Esophagus muscularis mucosa (tissue), 3 donors: Measurements from ENCODE around the gene CDH4.

Experiments used
- CTCF ChIP-seq, 3 experiments: fragments of 200-600 bp in 2 of 3; fragments of 450-650 bp in 1 of 3; sonication (generic) in 2 of 3; IDR thresholded peaks; one replicate each; pipeline ENCODE4 v1.5.1; 2017 to 2019; ENCODE audit warnings: antibody characterized with exemption in 3 of 3, mild to moderate bottlenecking in 2 of 3, moderate library complexity in 1 of 3
- POLR2A ChIP-seq: fragments of 450-650 bp; IDR thresholded peaks from one replicate; pipeline ENCODE4 v1.6.1; 2017; ENCODE audit warnings: antibody characterized with exemption, moderate library complexity, mild to moderate bottlenecking, low read depth
- POLR2AphosphoS5 ChIP-seq, 2 donors: sonication (generic); formaldehyde crosslinking; IDR thresholded peaks; one replicate each; pipeline ENCODE4 v1.6.1; 2017; ENCODE audit warnings: antibody characterized with exemption in 2 of 2

- no peak for TF ChIP-seq CTCF (IDR thresholded peaks at IDR 0.05)
- no peak for TF ChIP-seq POLR2A
- TF ChIP-seq POLR2AphosphoS5 (IDR thresholded peaks at IDR 0.05): no peak
Measured at GRCh38 chr20:61664556-61665320, 412.7 kb downstream of the CDH4 start.
